Skeletal muscle satellite cell (primary cell): ENCODE results near the gene RHOBTB1.

Experiments used
- H3K27me3 ChIP-seq: 2 replicates; pipeline ENCODE4 v1.7.0; 2013; ENCODE audit warnings: low read length; ENCODE audit not compliant: control insufficient read depth, insufficient read depth
- H3K36me3 ChIP-seq: 2 replicates; pipeline ENCODE4 v1.7.0; 2013; ENCODE audit warnings: mild to moderate bottlenecking, control low read depth, low read length; ENCODE audit not compliant: insufficient read depth
- H3K4me1 ChIP-seq: 2 replicates; pipeline ENCODE4 v1.7.0; 2013; ENCODE audit warnings: low read length; ENCODE audit not compliant: control insufficient read depth, insufficient read depth
- H3K4me2 ChIP-seq: 2 replicates; pipeline ENCODE4 v1.7.0; 2013; ENCODE audit warnings: mild to moderate bottlenecking, low read length
- H3K4me3 ChIP-seq: 2 replicates; pipeline ENCODE4 v1.7.0; 2013; ENCODE audit warnings: low read length
- H3K9ac ChIP-seq: 2 replicates; pipeline ENCODE4 v1.7.0; 2013; ENCODE audit warnings: mild to moderate bottlenecking, low read depth, low read length, moderate library complexity
- H3K9me3 ChIP-seq: replicated peaks from 2 replicates; pipeline ENCODE4 v1.7.0; 2013; ENCODE audit warnings: mild to moderate bottlenecking, control low read depth, low read length

The RHOBTB1 gene

GRCh38 chr10:60952067-60952845 is 8.3 kb upstream of the RHOBTB1 start:
- no peak overlapping the region for H3K4me2 ChIP-seq
- no peak overlapping the region for H3K9ac ChIP-seq
- H3K27me3 ChIP-seq = no peaks in the 10 kb centered on the region
- no peaks in the 10 kb centered on the region for H3K36me3 ChIP-seq
- H3K9me3 ChIP-seq = no peaks in the 10 kb centered on the region
- H3K4me1 ChIP-seq = peaks cover 21% of the 10 kb centered on the region
- H3K4me3 ChIP-seq = no peak overlapping the region

GRCh38 chr10:60951272-60951724 is 7.3 kb upstream of the RHOBTB1 start:
- no peaks in the 10 kb centered on the region for H3K9me3 ChIP-seq
- H3K4me1 ChIP-seq = peaks cover 11% of the 10 kb centered on the region
- H3K36me3 ChIP-seq = no peaks in the 10 kb centered on the region
- no peak overlapping the region for H3K9ac ChIP-seq
- H3K4me3 ChIP-seq = no peak overlapping the region
- H3K4me2 ChIP-seq = no peak overlapping the region
- H3K27me3 ChIP-seq = no peaks in the 10 kb centered on the region

DNA sequence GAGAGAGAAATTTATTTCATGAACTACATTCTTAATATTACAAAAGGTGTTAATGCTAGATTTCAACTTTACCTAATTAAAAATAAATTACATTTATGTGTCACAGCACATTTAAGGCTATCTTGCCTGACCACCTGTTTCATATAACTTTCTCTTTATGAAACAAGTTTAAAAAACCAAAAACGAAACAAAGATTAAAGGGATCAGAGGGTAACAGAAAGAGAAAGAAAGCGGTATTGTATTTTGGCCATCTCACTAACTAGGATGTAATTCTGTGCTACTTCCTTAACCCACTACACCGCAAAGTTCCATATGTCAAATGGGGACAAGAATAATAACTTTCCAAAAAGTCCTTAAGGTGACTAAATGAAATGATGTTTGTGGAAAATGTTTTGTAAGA is 6.3 kb upstream of the RHOBTB1 start:
- no peak overlapping the region for H3K9ac ChIP-seq
- no peak overlapping the region for H3K4me2 ChIP-seq
- no peaks in the 10 kb centered on the region for H3K36me3 ChIP-seq
- peaks cover 3% of the 10 kb centered on the region for H3K4me1 ChIP-seq
- no peaks in the 10 kb centered on the region for H3K9me3 ChIP-seq
- H3K27me3 ChIP-seq = no peaks in the 10 kb centered on the region
- no peak overlapping the region for H3K4me3 ChIP-seq

- no peaks in the 10 kb centered on the region for H3K9me3 ChIP-seq
- no peaks in the 10 kb centered on the region for H3K27me3 ChIP-seq
- H3K4me3 ChIP-seq = no peak overlapping the region
- no peaks in the 10 kb centered on the region for H3K36me3 ChIP-seq
- H3K4me1 ChIP-seq = peaks cover 6% of the 10 kb centered on the region
- no peak overlapping the region for H3K9ac ChIP-seq
- no peak overlapping the region for H3K4me2 ChIP-seq
Measured at GRCh38 chr10:60948851-60949250, 4.9 kb upstream of the RHOBTB1 start.

GRCh38 chr10:60944910-60945297 is 919 bp upstream of the RHOBTB1 start:
- H3K36me3 ChIP-seq = no peaks in the 10 kb centered on the region
- peaks cover 26% of the 10 kb centered on the region for H3K4me1 ChIP-seq
- peak overlapping the region; percentile 82 for H3K4me3 ChIP-seq
- H3K4me2 ChIP-seq = peak overlapping the region; percentile 97
- peak overlapping the region; percentile 99 for H3K9ac ChIP-seq
- H3K9me3 ChIP-seq = no peaks in the 10 kb centered on the region
- no peaks in the 10 kb centered on the region for H3K27me3 ChIP-seq

GRCh38 chr10:60943316-60944057 is 498 bp downstream of the RHOBTB1 start:
- Histone ChIP-seq H3K9me3 (no peaks in the 10 kb centered on the region), H3K27me3 (no peaks in the 10 kb centered on the region), H3K4me3 (peak overlapping the region; percentile 82), H3K9ac (peak overlapping the region; percentile 99), H3K36me3 (no peaks in the 10 kb centered on the region), H3K4me2 (peak overlapping the region; percentile 97), H3K4me1 (peaks cover 33% of the 10 kb centered on the region)

GRCh38 chr10:60942788-60943315 is 1.1 kb downstream of the RHOBTB1 start:
- Histone ChIP-seq H3K27me3 (no peaks in the 10 kb centered on the region), H3K4me1 (peaks cover 39% of the 10 kb centered on the region), H3K9ac (peak overlapping the region; percentile 99), H3K4me2 (peak overlapping the region; percentile 97), H3K9me3 (no peaks in the 10 kb centered on the region), H3K36me3 (no peaks in the 10 kb centered on the region), H3K4me3 (peak overlapping the region; percentile 82)

- H3K4me3 ChIP-seq = peak overlapping the region; percentile 82
Measured at GRCh38 chr10:60942134-60942787, 1.7 kb downstream of the RHOBTB1 start.

DNA sequence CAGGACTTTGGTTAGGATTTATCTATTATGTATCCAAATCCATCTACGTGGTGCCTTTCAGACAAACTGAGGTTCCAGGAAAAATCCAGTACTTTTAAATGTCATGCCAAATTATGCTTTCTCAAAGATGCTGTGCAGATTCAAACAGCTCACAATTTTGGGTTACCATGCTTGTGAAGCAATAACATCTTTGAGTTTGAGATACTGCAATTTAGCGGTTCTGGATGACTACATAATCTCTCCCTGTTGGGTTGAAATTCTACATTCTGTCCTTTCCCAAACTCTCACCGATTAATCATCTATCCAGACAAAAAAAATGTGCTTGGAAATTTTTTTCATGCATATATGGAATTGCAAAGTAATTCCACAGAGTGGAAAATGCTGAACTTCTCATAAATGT is 3.5 kb downstream of the RHOBTB1 start:
- no peak overlapping the region for H3K9ac ChIP-seq
- H3K9me3 ChIP-seq = no peaks in the 10 kb centered on the region
- H3K4me1 ChIP-seq = peaks cover 42% of the 10 kb centered on the region
- H3K36me3 ChIP-seq = no peaks in the 10 kb centered on the region
- H3K4me3 ChIP-seq = no peak overlapping the region
- no peaks in the 10 kb centered on the region for H3K27me3 ChIP-seq
- no peak overlapping the region for H3K4me2 ChIP-seq

More at GRCh38 chr10:60942134-60942787, 1.7 kb downstream of the RHOBTB1 start:
- Histone ChIP-seq H3K4me1 (peaks cover 42% of the 10 kb centered on the region), H3K4me2 (peak overlapping the region; percentile 97), H3K27me3 (no peaks in the 10 kb centered on the region), H3K9ac (peak overlapping the region; percentile 99), H3K9me3 (no peaks in the 10 kb centered on the region), H3K36me3 (no peaks in the 10 kb centered on the region)

DNA sequence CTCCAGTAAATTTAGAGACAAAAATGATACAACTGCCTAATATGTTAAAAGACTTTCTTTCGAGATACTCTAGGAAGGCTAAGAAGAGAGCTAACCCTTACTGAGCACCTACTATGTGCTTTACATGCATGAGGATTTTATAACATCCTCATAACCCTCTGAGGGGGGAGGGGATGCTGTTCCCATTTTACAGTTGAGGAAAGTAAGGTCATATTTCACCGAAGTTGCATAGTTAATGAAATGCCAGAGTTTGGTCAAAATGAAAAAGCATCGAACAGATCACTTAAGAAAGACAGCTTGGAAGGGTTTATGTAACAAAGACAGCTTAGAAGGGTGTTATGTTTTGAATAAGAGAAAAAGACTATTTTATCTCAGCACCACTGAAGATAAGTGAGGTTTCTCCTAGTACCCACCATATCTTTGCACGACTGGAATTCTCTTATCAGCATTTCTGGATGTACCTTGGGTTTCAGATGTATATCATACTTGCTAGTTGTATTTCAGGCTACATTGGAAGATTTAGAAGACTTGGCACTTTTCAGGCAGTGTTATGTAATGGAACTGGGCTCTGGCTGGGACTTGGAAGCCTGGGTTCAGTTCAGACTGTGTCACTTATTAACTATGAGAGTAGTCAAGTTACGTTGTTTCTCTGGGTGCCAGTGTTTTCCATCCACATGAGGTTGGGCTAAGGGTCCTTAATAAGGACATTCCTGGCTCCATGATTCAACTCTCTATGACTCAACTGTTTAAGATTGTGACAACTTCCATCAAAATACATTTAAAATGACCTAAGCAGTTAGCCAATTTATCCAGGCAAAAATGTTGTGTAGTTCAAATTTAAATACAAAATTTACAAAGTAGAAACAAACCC is 6.0 kb downstream of the RHOBTB1 start:
- H3K4me1 ChIP-seq = peaks cover 34% of the 10 kb centered on the region
- H3K9me3 ChIP-seq = no peaks in the 10 kb centered on the region
- no peaks in the 10 kb centered on the region for H3K27me3 ChIP-seq
- no peaks in the 10 kb centered on the region for H3K36me3 ChIP-seq
- H3K4me3 ChIP-seq = no peak overlapping the region
- no peak overlapping the region for H3K9ac ChIP-seq
- H3K4me2 ChIP-seq = peak overlapping the region; percentile 32
